NCI-H526 treated with DMSO at 0.1 percent for 48 hours (cell line): ENCODE measurements around the gene RBM33.
"Not testable (repeated sequence)": the region's sequence is repeated elsewhere in the genome, so short reads cannot be mapped to it uniquely, and the experiment has no call there.

Experiments used
- DNase-seq: peaks from one replicate; lab custom pipeline; 2025; lab: John Stamatoyannopoulos, UW

RBM33 gene

DNA sequence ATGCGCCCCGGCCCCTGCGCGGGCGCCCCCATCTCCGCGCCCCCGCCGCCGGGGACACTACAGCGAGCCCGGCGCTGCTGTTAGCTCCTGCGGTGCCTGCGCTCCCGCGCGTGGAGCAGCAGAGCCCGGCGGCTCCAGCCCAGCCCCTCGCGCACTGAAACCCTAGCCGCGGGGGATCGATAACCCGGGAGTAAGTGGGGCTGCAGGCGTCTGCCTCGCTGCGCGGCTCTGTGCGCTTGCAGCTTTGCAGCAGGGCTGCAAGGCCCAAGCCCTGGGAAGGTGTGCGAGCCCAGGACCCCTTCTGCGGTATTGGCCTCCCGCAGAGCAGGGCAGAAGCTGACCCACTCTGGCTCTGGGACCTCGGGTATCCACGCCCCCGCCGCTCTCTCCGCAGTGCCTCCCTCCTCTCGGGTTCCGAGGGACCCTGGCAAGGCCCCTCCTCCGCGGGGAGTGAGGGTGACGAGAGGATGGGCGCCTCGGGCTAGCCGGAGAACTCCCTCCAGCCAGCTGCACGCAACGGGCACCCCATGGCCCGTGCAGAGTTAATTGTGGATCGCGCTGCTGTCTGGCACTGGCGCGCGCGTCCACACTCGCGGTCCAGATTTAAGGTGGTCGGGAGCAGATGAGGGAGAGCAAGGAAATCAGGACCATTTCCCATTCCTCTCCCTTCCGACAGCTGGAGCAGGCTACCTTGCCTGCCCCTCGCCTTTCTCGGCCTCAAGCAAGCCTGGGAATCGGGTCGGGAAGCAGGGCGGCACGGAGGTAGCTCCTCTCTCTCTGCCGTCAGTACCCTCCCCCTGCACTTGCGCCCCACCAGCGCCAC lies 165.7 kb downstream of the RBM33 start:
- no peak for DNase-seq

GRCh38 chr7:155810770-155811559 lies 166.5 kb downstream of the RBM33 start:
- no peak for DNase-seq

- no peak for DNase-seq
These were observed 167.1 kb downstream of the RBM33 start for GRCh38 chr7:155811560-155811894.

GRCh38 chr7:155811895-155812761 lies 167.7 kb downstream of the RBM33 start, which contains the start of gene SHH:
TSS of gene SHH (minus strand) at chr7:155812463. CDS start at chr7:155812122, 341 bp downstream.
- DNase-seq = no peak

GRCh38 chr7:155813125-155813524 lies 168.7 kb downstream of the RBM33 start:
- DNase-seq = no peak

GRCh38 chr7:155813546-155814315 lies 169.3 kb downstream of the RBM33 start:
- no peak for DNase-seq

DNA sequence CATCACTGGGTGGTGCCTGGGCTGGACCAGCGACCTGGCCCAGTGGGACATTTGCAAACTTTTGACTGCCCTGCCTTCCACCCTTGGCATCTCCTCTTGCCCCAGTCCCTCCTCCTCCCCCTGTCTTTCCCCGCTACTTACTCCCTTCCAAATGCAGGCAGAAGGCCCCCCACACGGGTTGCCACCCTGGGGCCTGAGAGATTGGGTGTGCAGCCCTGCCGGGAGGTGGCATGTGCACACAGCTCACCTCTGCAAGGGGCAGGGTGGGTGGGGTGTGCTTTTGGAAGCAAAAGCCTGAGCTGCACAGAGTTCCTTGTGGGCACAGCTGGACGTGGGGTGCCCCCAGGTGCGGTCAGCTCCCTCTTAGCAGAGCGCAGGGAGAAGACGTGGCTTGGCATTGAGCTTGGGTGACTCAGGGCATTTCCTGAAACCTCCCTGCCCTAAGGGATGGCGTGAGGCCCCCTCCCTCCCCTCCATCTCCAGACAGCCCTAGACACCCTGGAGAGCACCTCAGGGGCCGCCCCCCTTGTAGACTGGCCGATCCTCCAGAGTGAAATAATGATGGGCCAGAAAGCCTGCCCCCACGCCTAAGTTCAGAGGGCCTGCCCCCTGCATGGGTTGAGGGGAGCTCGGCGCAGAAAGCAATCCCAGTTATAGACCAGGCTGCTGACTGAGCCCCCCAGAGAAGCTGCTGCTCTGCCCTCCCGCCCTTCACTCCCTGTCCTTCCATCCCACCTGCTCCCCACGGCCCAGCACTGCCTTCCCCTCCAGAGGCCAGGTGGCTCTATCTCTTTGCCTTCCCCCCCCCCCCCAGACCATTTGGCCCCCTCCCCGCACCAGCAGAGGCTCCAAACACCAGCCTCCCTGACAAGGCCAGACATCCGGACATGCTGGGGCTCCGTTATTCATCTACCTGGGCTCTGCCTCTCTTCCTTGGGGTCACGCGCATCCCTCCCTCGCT lies 170.1 kb downstream of the RBM33 start:
- no peak for DNase-seq

DNA sequence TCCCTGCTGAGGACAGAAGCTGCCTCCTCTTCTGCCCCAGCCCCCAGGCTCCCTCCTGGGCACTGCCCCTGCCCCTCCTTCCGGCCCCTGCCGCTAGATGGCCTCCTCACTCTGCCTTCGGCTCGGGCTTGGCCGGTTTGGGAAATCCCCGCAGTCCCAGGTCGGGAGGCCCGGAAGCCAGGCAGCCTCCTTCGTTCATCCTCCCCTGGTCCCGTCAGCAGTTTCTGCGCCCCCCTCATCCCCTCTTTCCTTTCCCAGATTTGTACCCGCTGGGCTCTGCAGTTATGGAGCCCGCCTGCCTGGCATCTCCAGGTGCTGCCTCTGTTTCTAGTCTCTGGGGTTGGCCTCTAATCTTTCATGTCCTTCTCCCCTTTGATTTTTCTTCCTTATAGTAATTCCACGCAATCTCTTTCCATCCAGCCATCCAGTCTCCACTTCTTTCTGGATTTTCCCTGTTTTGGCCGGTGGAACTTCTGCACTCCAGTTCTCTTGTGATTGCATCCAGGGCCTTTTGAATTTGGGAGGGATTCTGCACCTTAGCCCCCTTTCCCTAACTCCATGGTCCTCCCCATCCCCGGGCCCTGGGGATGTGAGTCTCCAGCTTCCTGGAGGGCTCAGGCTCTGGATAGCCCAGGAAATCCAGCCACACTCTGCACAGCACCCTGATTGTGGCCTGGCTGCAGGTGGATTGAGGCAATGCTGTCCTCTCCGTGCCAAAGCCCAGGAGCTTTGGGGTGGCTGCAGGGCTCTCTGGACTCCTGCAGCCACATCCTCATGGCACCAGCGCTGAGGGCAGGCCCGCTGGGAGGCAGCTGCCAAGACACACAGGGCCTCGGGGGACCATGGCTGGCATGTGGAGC lies 171.1 kb downstream of the RBM33 start:
- DNase-seq = no peak

DNA sequence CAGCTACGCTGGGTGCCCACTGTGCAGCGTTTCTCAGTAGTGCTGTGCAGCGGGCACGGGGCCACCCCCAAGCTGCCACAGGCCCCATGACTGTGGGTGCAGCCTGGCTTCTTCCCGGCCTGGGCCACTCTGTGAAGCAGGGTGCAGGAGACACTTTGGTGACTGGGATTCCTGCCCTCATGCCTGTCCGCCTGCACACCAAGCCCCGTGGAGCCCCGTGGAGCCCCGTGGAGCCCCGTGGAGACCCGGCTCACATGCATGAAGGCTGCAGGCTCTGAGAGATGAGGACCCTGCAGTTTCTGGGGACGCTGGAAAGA lies 171.7 kb downstream of the RBM33 start:
- DNase-seq = no peak

GRCh38 chr7:155816996-155817395 lies 172.5 kb downstream of the RBM33 start:
- no peak for DNase-seq

DNA sequence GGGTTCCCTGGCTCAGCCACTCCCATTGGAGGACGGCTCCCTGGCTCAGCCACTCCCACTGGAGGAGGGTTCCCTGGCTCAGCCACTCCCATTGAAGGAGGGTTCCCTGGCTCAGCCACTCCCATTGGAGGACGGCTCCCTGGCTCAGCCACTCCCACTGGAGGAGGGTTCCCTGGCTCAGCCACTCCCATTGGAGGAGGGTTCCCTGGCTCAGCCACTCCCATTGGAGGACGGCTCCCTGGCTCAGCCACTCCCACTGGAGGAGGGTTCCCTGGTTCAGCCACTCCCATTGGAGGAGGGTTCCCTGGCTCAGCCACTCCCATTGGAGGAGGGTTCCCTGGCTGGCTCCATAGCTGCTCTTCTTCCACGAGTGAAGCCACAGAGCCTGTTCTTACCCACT lies 173.1 kb downstream of the RBM33 start:
- not testable (repeated sequence) for DNase-seq

DNA sequence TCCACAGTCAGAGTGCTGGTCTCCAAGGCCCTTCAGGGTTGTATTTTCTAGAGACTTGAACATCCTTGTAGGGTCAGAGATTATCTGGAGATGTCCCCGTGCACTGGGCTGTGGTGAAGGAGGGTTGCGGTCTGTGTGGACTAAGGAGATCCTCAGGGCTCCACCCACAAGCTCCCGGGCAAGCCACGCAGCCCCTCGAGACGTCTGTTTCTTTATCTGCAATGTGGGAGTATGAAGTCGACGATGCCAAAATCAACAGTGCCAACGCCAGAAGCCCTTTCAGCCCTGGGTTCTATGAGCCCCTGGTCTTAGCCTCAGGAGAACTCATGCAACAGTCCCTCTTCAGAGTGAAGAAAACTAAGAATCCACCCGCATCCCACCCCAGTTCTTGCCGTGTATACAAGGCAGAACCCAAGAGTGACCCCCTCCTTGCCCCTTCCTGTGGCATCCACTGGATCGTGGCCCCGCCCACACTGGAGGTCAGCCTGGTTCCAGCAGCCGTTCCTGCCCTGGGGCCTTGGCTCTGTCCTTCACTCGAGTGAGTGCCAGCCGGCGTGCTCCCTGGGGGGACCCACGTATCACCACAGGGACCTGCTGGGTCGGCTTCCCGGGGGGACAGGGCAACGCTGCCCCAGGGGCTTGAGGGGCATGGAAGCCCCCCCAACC lies 173.8 kb downstream of the RBM33 start:
- DNase-seq = no peak

GRCh38 chr7:155818820-155819168 lies 174.3 kb downstream of the RBM33 start:
- no peak for DNase-seq

DNA sequence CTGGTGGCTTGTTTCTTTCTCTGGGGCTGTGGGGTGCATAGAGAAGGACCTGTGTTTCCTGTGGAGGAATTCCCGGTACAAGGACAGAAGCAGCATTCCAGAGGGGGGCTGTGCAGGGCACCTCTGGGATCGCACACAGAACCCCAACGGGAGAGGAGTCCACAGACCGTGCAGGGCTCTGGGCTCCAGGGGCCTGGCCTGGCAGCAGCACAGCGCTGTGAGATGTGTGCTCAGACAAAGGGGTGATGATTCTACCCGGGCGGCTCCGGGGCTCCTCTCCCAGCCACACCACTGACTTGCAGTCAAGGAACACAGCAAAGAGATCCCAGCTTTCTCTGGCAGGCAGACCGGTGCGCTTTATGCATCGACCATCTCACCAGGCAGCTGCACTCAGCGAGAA lies 174.7 kb downstream of the RBM33 start:
- DNase-seq = no peak

DNA sequence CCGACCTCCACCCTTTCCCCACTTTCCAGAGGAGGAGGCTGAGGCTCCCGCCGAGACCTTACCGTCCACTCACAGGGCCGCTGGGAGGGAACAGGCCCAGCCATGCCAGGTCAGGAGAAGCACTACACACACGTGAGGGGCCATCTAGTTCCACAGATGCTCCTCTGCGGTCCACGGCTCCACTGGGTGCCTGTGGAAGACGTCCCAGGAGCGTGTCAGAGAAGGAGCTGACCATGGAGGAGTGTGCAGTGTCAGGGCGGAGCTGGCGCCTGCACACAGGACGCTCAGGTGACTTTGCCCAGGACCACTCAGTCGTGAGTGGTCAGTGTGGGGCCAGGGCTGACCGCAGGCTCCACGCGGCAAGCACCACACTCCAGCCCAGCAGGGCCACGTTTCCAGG lies 175.8 kb downstream of the RBM33 start:
- no peak for DNase-seq

DNA sequence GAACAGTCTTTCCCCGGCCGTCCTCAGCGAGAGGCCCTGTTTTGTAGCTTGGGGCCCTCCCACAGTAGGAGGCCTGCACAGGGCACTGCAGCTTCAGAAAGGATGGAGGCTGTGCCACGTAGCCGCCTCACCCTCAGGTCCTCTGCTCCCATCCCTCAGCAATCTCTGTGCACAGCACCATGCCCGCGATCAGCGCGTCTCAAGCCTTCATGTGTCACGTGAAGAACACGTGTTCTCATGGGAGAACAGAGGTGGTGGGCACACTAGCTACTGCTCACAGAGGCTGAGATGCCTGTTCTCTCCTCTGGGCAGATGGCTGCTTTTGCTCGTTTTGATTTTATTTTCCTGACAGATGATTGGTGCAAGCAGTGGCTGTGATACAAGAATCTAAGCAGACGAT lies 176.3 kb downstream of the RBM33 start:
- DNase-seq = no peak

DNA sequence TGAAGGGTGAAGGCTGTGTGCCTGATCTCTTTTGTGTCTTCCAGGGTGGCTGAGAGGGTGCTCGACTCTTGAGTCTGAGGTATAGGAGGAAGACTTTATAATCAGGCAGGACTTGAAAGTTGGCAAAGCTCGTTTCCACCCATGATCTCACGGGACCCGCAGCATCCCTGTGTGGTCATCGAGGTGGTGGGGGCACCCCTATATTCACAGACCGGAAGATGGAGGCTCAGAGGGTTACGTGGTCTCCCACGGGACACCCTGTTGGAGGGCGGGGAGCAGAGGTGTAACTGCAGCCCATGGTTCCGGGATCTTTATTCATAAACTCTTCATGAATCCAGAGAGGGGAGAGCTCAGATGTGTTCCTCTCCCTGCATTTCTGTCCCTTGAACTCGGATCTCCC lies 177.4 kb downstream of the RBM33 start:
- no peak for DNase-seq

DNA sequence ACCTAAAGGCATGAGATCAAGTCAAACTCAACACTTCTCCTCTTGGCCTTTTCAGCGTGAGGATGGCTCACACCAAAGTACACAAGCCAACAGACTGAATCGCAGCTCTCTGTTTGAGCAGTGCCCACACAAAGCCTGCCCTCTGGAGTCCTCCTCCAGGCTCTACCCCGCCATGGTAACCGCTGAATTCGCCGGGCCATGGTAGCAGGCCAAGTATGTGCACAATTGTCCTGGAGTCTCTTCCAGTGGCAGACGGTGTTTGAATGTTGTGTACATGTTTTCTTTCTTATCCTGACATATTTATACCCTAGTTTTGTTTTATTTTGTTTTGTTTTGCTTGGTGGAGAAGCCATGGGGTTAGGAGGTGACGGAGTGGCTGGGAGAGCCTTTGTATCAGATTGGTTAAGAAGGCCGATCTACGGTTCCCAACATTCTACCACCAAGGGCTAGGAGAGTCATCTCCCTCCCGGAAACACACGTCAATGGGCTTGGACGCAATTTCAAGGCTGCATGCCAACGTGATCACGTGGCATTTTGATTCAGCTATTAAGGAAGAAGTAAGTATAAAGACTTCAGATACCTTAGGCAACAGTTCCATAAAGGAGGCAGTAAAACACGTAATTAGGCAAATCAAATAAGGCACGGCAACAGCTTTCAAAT lies 179.9 kb downstream of the RBM33 start:
- no peak for DNase-seq

DNA sequence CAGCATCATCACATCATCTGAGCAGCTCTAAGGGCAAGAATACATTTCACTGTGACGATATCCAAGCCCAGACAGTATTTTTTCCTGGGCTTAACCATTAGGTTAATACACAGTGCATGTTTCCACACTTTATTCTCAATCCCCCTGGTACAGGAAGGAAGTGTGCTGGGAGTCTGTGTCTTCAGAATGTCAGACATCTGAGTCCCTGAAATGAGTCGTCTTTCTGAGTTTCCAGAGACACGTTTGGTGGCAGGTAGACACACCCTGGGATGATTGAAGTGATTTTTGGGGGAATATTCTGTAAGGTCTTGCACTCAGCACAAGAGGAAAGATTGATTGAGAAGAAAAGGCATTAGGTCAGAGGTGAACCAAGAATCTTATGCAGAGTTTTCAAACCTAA lies 180.9 kb downstream of the RBM33 start:
- DNase-seq = no peak
